SK-N-SH treated with all-trans-retinoic acid at 6 μM for 48 hours (cell line): ENCODE data around the gene CCDC85C.

Source experiments
- ATAC-seq: fragments of 200-7000 bp; cut with Tn5 transposase; 3 replicates; pipeline ENCODE4 v1.9.1; 2020; ENCODE audit warnings: mild to moderate bottlenecking, moderate library complexity
- ARNTL ChIP-seq: fragments of 450-650 bp; formaldehyde crosslinking; IDR thresholded peaks from 2 replicates; pipeline ENCODE4 v1.5.0; 2020; ENCODE audit warnings: low read depth, mild to moderate bottlenecking, moderate library complexity, borderline replicate concordance
- BACH2 ChIP-seq: fragments of 250-450 bp; sonication (Bioruptor Pico); IDR thresholded peaks from 2 replicates; pipeline ENCODE4 v1.9.0; 2021; ENCODE audit warnings: mild to moderate bottlenecking, borderline replicate concordance
- CSDC2 ChIP-seq: fragments of 250-450 bp; sonication (Bioruptor Pico); IDR thresholded peaks from 2 replicates; pipeline ENCODE4 v1.5.0; 2020; ENCODE audit warnings: mild to moderate bottlenecking, moderate library complexity
- CSRNP3 ChIP-seq: fragments of 250-450 bp; sonication (Bioruptor Pico); IDR thresholded peaks from 2 replicates; pipeline ENCODE4 v1.5.1; 2021; ENCODE audit warnings: mild to moderate bottlenecking, moderate library complexity
- ESRRG ChIP-seq: fragments of 250-450 bp; sonication (Bioruptor Pico); IDR thresholded peaks from 2 replicates; pipeline ENCODE4 v1.6.1; 2021; ENCODE audit warnings: mild to moderate bottlenecking
- GLIS3 ChIP-seq: fragments of 250-450 bp; sonication (Bioruptor Pico); IDR thresholded peaks from 2 replicates; pipeline ENCODE4 v1.5.0; 2020; ENCODE audit warnings: mild to moderate bottlenecking, moderate library complexity
- ISL1 ChIP-seq: fragments of 250-450 bp; sonication (Bioruptor Pico); IDR thresholded peaks from 2 replicates; pipeline ENCODE4 v2.1.2; 2022; ENCODE audit warnings: mild to moderate bottlenecking, moderate library complexity
- PATZ1 ChIP-seq: fragments of 250-450 bp; sonication (Bioruptor Pico); IDR thresholded peaks from 2 replicates; pipeline ENCODE4 v1.8.0; 2020; ENCODE audit warnings: mild to moderate bottlenecking, moderate library complexity, borderline replicate concordance
- POU6F1 ChIP-seq: fragments of 250-450 bp; sonication (Bioruptor Pico); IDR thresholded peaks from 2 replicates; pipeline ENCODE4 v1.8.0; 2021; ENCODE audit warnings: low read depth, mild to moderate bottlenecking, moderate library complexity, borderline replicate concordance
- PPARA ChIP-seq: fragments of 250-450 bp; sonication (Bioruptor Pico); IDR thresholded peaks from 2 replicates; pipeline ENCODE4 v1.5.0; 2020; ENCODE audit warnings: mild to moderate bottlenecking, borderline replicate concordance
- SNAI2 ChIP-seq: fragments of 250-450 bp; sonication (Bioruptor Pico); IDR thresholded peaks from 2 replicates; pipeline ENCODE4 v1.5.0; 2020; ENCODE audit warnings: mild to moderate bottlenecking, moderate library complexity
- TCF4 ChIP-seq: fragments of 250-450 bp; sonication (Bioruptor Pico); IDR thresholded peaks from 2 replicates; pipeline ENCODE4 v1.8.0; 2021; ENCODE audit warnings: mild to moderate bottlenecking, moderate library complexity, borderline replicate concordance
- ZFP3 ChIP-seq: fragments of 250-450 bp; sonication (Bioruptor Pico); IDR thresholded peaks from 2 replicates; pipeline ENCODE4 v1.5.0; 2020; ENCODE audit warnings: mild to moderate bottlenecking, moderate library complexity
- ZFP30 ChIP-seq: fragments of 450-650 bp; formaldehyde crosslinking; IDR thresholded peaks from 2 replicates; pipeline ENCODE4 v1.5.0; 2022; ENCODE audit warnings: mild to moderate bottlenecking, moderate library complexity
- ZNF565 ChIP-seq: fragments of 450-650 bp; formaldehyde crosslinking; conservative IDR thresholded peaks from 2 replicates; pipeline ENCODE4 v1.5.0; 2020; ENCODE audit warnings: low read depth, mild to moderate bottlenecking, moderate library complexity
- ZNF70 ChIP-seq: fragments of 450-650 bp; formaldehyde crosslinking; IDR thresholded peaks from 2 replicates; pipeline ENCODE4 v1.5.0; 2020; ENCODE audit warnings: mild to moderate bottlenecking, moderate library complexity
- ZNF8 ChIP-seq: fragments of 450-650 bp; formaldehyde crosslinking; IDR thresholded peaks from 2 replicates; pipeline ENCODE4 v1.5.0; 2020; ENCODE audit warnings: mild to moderate bottlenecking, moderate library complexity

The CCDC85C gene

GRCh38 chr14:99587460-99588278 is 16.3 kb downstream of the CCDC85C start (continued):
- no peak for TF ChIP-seq POU6F1 (CRISPR knock-in tag)
- no peak for TF ChIP-seq CSDC2 (CRISPR knock-in tag)
- TF ChIP-seq ISL1 (CRISPR knock-in tag): no peak
- TF ChIP-seq, all 23 proteins: peak for 0

- ATAC-seq: peak; percentile 18
- TF ChIP-seq SNAI2 (CRISPR knock-in tag) (no peak), GLIS3 (CRISPR knock-in tag) (no peak), TCF4 (no peak), ZNF70 (CRISPR knock-in tag) (no peak), ZNF565 (CRISPR knock-in tag) (no peak), ARNTL (CRISPR knock-in tag) (no peak)
Measured at GRCh38 chr14:99586761-99587459, 17.1 kb downstream of the CCDC85C start.

GRCh38 chr14:99586054-99586760 is 17.8 kb downstream of the CCDC85C start:
- no peak for ATAC-seq
- TF ChIP-seq BACH2 (CRISPR knock-in tag) (no peak), ZNF70 (CRISPR knock-in tag) (peak; percentile 71)

- TF ChIP-seq ZFP3 (CRISPR knock-in tag): no peak
- TF ChIP-seq POU6F1 (CRISPR knock-in tag): no peak
- ATAC-seq: no peak
Measured at GRCh38 chr14:99584823-99585222, 19.2 kb downstream of the CCDC85C start.

GRCh38 chr14:99581938-99582337 is 22.1 kb downstream of the CCDC85C start:
- no peak for ATAC-seq
- no peak for TF ChIP-seq CSDC2 (CRISPR knock-in tag)
- TF ChIP-seq ZNF70 (CRISPR knock-in tag): no peak
- TF ChIP-seq PPARA (CRISPR knock-in tag): no peak
- no peak for TF ChIP-seq PATZ1 (CRISPR knock-in tag)
- TF ChIP-seq BACH2 (CRISPR knock-in tag): no peak
- no peak for TF ChIP-seq POU6F1 (CRISPR knock-in tag)
- no peak for TF ChIP-seq ZFP30 (CRISPR knock-in tag)
- no peak for TF ChIP-seq SNAI2 (CRISPR knock-in tag)
- no peak for TF ChIP-seq ZNF8
- TF ChIP-seq ARNTL (CRISPR knock-in tag): no peak
- no peak for TF ChIP-seq GLIS3 (CRISPR knock-in tag)
- no peak for TF ChIP-seq CSRNP3
- TF ChIP-seq ESRRG (CRISPR knock-in tag): no peak
